SK-N-MC (cell line): ENCODE results near the gene FAM3C.

Source experiments
- EZH2 ChIP-seq: fragments of 200-600 bp; sonication (generic); IDR thresholded peaks from one replicate; pipeline ENCODE4 v1.6.1; 2017; ENCODE audit warnings: antibody characterized with exemption
- POLR2AphosphoS5 ChIP-seq: IDR thresholded peaks from 2 replicates; pipeline ENCODE4 v1.6.1; 2012; ENCODE audit warnings: mild to moderate bottlenecking, low read depth, low read length, borderline replicate concordance

DNA sequence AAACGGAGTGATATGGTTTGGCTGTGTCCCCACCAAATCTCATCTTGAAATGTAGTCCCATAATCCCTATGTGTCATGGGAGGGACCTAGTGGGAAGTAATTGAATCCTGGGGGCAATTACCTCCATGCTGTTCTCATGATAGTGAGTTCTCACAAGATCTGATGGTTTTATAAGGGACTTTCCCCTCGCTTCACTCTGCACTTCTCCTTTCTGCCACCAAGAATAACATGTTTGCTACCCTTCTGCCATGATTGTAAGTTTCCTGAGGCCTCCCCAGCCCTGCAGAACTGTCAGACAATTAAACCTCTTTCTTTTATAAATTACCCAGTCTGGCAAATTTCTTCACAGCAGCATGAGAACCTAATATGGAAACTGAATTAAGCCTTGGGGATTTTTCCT lies 19.1 kb downstream of the FAM3C start:
- TF ChIP-seq POLR2AphosphoS5 (no peak), EZH2 (no peak)
